Epidermal melanocyte (primary cell): Measurements from ENCODE around the gene NAGA.
"Not testable (repeated sequence)": the region's sequence is repeated elsewhere in the genome, so short reads cannot be mapped to it uniquely, and the experiment has no call there.

Experiments used
- DNase-seq: peaks from one replicate; pipeline ENCODE4 v3.0.0; 2011; ENCODE audit warnings: low spot score; ENCODE audit not compliant: insufficient read length

The NAGA gene

DNA sequence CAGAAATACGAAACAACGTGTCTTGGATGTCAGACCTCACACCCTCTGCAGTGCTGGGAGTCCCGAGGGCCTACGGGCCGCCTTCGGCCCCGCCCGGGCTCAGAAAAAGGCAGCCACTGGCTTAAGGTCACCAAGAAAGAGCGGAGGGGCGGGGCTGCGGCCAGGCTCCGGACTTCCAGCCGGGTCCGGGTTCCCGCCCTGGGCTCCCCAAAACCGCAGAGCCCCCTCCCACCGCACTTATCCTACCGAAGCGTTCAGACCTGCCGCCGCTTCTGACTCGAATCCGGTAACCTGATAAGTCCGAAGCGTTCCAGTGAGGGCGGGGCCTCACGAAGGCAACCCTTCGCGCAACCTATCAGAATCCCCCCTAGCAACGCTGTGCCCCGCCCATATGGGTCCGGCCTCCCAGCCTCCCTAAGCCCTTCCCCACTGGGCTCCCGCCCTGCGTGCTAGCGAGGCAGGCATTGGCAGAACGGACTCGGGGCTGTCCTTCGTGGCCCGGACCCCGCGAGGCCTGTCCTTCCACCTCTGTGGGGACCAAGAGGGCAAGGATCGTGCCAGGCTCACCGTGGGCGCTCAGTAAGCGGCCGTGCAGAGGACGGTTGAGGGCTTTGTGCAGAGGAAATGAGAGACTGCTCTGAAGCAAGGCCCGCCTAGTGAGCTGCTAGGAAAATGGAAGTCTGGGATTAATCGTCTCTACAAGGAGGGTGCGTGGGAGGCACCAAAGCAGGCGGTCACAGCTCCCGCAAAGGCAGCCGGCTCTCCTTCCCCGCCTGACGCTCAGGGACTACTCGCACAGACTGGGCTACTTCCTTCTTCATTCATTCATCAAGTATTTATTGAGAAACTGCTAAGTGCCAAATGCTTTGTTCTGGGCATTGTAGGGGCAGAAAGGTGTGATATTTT is at the start of gene NAGA:
Gene NAGA, minus strand, starts transcription at position 296 of the 906 bp plus-strand sequence. CDS start 515 bp downstream, outside the sequence.
- peak; percentile 97 for DNase-seq

DNA sequence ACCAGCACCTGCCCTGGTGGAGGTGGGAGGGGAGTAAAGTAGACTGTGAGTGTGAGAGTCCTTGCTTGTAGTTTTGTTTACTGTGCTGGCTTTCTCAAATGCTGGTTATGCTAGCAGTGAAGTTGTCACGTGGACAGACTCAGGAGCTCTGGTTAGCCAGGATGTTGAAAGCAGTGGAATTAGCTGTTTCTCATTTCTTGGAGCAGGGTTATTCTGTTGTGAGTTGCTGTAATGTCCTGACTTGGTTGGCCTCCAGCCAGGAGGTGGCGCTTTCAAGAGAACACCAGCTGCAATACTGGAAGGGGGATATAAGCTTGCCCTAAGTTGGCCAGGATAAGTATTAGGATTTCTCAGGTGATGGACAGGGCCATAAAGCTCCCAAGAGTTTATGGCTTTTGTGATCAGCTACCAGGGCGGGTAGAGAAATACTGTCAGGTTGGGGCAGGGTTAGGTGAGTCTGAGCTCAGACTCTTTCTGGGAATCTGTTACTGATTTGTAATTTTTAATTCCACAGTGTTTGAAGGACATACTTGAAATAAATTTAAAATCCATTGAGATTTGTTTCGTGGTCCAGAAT is 46.3 kb upstream of the NAGA start:
- no peak for DNase-seq

DNA sequence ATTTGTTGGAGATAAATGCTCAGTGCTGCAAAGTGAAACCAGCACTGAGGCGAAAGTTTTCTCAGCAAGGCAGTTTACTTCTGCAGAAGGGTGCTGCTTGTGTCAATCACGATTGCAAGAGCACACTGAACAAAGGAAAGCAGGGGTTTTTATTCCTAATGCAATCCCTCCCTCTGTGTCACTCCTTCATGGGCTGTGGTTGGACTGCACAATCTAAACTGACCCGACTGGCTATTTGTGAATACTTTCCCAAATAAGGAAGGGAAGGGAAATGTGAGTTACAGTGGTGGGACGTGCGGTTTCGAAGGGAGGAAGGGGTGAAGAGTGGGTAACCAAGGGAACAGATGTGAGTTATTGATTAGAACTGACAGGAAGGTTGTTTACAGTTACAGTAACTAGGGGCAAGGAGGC is 44.8 kb upstream of the NAGA start:
- DNase-seq, result not testable (repeated sequence)

DNA sequence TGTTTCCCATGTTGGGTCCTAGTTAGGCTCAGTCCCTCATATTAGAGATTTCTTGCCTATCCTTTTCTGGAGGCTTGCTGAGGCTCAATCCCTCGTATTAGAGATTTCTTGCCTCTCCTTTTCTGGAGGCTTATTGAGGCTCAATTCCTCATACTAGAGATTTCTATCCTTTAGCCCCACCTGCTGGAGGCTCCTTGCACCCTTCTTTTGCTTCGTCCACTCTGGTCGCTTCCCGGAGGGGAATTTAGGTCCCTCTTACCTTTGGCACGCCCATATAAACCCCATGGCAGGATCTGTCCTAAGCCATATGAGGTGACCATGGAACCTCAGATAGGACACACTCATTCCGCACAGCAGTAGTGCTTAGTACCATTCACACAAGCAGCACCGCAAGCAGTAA is 44.1 kb upstream of the NAGA start:
- DNase-seq, result no peak

DNA sequence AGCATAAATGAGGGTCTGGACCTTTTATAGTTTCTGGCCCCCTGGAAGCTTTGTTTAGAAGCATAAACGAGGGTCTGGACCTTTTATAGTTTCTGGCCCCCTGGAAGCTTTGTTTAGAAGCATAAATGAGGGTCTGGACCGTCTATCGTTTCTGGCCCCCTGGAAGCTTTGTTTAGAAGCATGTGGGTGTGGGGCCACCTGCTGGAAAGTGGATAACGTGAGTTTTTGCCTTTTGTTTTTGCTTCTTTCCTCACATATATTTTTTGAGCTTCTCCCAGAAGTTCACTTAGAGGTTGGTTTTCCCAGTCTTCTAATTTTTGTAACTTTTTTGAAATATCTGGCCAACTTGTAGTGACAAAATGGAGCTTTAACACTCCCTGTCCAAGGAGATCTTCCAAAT is 42.2 kb upstream of the NAGA start:
- DNase-seq, result not testable (repeated sequence)

DNA sequence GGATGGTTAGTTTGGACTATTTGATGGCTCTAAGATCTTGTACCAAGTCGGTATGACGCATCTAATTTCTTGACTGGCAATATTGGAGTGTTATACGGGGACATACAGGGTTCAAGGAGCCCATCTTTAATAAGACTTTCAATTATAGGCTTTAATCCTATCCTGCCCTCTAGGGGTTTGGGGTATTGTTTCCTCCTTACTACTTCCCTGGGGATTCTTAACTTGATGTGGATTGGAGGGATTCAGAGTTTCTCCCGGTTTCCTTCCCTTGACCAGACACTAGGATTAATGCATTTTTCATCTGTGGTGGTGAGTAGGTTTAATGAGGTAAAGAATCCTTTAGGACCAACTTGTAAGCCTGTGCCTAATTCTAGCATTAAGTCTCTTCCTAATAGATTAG is 41.2 kb upstream of the NAGA start:
- DNase-seq, result no peak

DNA sequence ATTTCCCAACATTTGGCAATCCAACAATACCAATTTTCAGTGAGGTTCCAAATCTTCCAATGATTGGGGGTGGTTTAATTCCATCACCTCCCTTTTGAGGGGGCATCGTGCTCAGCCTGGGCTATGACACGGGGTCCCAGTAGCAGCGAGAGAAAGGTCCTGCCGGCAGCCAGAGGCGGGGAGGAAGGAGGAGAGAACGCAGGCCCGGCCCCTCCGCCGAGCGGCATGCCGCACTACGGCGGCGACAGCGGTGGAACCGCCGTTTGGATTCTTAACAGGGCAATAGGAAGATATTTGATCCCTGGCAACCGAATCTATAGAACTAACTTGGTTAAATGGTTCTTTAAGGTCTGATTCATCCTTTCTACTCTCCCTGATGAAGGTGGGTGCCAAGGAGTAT is 38.2 kb upstream of the NAGA start:
- no peak for DNase-seq

DNA sequence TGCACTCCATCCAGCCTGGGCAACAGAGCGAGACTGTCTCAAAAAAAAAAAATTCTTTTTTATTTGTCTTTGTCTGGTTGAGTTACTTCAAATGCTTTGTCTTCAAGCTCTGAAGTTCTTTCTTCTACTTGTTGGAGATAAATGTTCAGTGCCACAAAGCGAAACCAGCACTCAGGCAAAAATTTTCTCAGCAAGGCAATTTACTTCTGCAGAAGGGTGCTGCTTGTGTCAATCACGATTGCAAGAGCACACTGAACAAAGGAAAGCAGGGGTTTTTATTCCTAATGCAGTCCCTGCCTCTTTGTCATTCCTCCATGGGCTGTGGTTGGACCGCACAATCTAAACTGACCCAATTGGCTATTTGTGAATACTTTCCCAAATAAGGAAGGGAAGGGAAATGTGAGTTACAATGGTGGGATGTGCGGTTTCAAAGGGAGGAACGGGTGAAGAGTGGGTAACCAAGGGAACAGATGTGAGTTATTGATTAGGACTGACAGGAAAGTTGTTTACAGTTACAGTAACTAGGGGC is 33.8 kb upstream of the NAGA start:
- DNase-seq, result not testable (repeated sequence)

DNA sequence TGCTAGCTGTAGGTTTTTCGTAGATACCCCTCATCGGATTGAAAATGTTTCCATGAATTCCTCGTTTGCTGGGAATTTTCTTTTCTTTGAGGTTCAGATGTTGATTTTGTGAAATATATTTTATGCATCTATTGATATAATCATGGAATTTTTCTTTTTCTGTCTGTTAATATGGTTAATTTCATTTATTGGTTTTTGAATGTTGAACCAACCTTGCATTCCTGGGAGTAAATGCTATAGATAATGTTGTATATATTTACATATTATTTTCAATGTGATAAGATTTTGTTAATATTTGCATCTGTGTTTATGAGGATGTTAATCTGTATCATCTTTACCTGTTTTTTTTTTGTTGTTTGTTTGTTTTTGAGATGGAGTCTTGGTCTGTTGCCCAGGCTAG is 30.6 kb upstream of the NAGA start:
- DNase-seq, result no peak

DNA sequence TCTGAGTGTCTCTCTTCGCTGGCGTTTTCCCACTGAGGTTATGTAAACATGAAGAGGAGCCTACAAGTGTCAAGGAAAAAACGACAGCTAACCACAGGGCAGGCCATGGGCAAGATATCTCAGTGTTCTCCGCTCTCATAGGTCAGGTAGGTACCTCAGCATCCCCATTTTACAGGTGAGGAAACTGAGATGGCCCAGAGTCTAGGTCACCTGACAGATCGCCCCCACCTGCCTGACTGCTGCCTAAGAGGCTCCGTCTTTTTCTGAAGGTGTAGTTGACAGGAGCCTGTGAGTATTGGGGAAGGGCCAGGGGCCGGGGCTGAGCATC is 20.8 kb upstream of the NAGA start:
- no peak for DNase-seq

DNA sequence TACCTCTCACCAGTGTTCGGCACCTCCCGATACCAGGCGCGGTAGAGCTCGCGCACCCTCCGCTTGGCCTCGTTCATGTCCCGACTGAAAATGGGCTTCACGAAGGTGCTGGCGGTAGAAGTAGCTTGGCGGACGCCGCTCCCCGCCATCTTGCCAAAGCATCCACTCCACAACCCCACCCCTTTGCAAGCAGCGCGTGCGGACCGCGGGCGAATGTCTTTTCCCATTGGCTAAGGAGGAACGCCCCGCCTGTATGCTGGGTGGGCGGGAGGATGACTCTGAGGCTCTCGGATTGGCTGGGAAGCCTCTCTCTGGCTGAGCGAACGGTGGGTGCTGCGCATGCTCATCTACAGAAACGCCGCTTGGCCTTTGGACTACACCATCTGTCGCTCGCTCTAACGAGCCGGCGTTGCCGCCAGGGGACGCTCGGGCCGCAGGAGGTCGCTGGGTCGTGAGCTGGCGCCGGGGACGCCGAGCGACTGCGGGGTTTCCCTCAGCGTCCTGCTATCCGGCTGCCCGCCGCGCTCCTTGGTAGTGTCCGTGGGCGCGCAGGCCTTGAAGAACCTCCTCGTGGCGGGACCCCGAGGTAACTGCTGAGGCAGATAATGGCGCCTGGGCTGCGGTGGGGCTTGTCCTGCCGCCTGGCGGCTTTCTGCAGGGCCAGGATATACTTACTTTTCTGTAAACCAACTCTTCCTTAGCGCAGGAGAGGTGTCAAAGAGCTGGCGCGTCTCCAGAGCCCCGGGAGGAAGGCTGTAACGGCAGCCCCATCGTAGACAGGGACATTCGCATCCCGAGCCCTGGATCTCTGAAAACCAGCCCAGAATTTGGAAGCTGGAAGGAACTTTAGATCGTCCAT is 20.2 kb upstream of the NAGA start, which contains the start of gene NDUFA6:
Gene NDUFA6, minus strand, starts transcription at position 177 of the 859 bp plus-strand sequence. Its CDS starts 28 bp downstream, at position 149.
- DNase-seq, result peak; percentile 93

DNA sequence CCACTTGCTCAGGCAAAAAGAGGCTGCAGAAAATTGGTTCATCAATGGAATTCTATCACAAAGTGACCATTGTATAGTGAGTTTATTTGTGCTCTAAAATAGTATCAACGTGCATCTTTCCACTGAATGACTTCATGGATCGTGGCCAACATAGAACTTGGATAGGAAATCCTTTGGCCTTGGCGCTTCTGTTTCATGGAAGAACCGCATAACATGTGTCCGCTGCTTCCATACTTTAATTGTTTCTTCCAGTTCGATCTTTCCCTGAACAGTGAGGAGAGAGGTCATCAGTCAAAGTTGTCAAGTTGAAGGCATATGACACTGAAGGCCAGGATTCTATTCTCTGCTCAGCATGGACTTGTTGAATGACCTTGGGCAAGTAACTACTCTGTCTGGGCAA is 15.4 kb upstream of the NAGA start:
- DNase-seq, result no peak

DNA sequence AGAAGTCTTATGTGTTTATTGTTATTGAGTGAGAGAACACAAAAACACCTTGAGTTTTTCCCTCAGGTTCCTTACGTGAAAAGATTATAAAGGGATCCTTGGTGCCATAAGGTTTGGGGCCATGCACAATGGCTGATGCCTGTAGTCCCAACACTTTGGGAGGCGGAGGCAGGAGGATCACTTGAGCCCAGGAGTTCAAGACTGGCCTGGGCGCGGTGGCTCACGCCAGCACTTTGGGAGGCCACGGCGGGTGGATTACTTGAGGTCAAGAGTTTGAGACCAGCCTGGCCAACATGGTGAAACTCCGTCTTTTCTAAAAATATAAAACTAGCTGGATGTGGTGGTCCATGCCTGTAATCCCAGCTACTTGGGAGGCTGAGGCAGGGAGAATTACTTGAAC is 14.3 kb upstream of the NAGA start:
- no peak for DNase-seq

DNA sequence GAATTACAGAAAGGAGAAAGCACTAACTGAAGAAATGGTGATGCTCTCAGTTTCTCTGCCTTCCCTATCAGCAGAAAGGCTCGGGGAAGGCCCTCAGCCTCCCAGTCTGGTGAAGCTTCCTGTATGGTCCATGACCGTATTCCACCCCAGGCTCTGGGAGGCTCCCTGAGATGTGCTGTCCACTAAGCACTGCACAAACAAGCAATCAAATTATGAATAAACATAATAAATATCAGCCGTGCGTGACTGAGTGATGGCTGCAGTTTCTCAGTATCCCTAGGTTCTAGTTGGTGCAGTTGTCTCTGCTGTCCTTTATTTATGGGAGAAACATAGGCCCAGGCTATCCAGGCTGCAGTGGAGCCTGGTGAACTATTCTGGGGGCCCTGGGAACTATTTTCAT is 12.5 kb upstream of the NAGA start:
- DNase-seq, result no peak

DNA sequence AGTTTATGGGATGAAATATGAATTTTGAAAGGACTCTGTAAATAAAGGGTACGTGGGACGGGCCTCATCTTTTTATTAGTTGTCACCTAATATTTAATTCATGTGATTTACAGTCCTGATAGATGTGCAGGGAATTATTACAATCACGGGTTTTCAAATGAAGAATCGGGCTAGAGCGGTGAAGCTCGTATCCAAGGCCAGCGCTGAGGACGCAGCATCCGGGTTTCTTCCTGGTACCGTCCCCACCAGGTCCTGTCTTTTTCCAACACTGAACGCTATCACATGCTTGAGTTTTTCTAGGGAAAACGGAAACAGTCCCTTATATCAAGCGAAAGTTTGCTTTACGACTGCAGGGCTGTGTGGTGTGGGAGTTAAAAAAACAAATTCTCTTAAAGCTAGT is 9.7 kb upstream of the NAGA start:
- DNase-seq, result no peak

DNA sequence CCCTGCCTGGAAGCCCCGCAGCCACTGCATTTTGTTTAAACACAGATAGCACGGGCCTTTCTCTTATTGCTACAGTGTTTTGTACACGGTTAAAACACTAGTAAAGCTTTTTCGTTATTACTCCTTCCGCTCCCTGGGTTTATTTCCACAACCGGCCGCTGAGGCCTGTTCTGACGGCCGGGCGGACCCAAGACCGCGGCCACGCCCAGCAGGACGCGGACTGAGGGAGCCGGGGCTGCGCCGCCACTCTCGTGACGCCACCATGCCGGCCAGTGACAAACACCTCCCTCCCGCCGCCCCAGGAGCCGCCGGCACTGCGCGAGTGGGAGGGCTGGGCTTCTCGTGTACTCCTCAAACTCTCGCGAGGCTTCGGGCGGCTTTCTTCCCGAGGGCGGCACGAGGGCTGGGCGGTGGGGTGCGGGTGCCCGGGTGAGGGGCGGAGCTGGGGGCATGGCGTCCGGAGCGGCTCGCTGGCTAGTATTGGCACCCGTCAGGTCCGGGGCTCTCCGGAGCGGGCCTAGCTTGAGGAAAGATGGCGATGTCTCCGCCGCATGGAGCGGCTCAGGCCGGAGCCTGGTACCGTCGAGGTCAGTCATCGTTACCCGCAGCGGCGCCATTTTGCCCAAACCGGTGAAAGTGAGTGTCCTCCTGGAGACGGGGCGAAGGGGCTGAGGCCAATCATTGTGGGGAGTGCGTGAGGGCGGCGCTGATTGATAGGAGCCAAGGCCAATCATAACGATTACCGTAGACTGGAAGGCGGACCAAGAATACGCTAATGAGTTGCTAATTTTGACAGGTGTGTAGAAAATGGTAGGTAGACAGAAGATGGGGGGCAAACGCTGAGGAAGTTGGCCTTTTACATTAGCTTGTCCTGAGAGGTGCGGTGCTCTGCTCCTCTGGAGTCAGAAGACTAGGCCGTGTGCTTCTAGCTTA is 9.0 kb upstream of the NAGA start, which contains the start of gene SMDT1:
Gene SMDT1, plus strand, starts transcription at position 382 of the 933 bp plus-strand sequence. Its CDS starts 69 bp downstream, at position 451.
- DNase-seq, result peak; percentile 99

DNA sequence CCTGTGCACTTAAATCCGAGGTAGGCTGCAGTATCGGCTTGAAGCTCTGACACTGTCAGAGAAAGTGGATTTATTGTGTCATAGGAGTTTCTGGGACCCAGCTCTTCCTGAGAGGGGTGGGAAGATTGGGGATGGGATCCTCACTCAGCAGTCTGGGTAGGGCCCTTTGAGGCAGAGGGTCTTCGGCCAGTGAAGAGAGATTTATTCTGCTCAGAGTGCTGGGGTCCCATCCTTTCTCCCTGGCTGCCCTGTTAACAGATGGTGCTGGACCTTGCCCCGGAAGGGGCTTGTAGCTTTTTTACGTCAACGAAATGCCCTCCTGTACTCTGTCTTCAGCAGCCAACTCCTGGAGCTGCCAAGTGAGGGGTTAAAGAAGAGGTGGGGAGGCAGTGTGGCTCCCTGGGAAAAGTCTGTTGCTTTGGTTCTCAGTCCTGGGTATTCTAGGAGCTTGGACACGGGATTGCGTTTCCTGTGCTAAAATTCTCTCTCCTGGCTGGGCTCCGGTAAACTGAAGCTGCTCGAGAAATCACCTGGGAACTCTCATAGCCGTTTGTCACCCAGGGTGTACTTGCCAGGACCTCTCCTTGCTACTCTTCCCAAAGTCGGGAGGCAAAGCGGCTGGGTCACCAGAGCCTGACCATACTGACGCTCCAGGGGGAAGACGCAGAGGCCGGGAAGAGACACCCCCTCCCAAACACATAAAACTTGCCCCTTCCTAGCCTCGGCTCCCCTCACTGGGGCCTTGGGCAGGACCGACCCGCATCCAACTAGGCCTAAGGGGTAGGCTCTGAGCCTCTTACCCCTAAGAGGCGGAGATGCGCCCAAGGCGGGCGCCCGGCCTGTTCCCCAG is 8.1 kb upstream of the NAGA start:
- DNase-seq, result no peak

DNA sequence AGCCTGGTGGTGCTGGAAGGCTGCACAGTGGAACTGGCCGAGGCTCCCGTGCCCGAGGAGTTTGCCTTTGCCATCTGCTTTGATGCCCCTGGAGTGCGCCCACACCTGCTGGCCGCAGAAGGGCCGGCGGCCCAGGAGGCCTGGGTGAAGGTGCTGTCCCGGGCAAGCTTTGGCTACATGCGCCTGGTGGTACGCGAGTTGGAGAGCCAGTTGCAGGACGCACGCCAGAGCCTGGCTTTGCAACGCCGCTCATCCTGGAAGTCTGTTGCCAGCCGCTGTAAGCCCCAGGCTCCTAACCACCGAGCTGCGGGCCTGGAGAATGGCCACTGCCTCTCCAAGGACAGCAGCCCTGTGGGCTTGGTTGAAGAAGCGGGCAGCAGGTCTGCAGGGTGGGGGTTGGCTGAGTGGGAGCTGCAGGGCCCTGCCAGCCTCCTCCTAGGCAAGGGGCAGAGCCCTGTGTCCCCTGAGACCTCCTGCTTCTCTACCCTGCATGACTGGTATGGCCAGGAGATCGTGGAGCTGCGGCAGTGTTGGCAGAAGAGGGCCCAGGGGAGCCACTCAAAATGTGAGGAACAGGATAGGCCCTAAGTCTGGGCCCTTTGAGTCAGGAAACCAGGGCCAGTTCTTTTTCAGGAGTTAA is 7.0 kb upstream of the NAGA start:
- no peak for DNase-seq
